ENCODE results near the gene OGFR.

DNA sequence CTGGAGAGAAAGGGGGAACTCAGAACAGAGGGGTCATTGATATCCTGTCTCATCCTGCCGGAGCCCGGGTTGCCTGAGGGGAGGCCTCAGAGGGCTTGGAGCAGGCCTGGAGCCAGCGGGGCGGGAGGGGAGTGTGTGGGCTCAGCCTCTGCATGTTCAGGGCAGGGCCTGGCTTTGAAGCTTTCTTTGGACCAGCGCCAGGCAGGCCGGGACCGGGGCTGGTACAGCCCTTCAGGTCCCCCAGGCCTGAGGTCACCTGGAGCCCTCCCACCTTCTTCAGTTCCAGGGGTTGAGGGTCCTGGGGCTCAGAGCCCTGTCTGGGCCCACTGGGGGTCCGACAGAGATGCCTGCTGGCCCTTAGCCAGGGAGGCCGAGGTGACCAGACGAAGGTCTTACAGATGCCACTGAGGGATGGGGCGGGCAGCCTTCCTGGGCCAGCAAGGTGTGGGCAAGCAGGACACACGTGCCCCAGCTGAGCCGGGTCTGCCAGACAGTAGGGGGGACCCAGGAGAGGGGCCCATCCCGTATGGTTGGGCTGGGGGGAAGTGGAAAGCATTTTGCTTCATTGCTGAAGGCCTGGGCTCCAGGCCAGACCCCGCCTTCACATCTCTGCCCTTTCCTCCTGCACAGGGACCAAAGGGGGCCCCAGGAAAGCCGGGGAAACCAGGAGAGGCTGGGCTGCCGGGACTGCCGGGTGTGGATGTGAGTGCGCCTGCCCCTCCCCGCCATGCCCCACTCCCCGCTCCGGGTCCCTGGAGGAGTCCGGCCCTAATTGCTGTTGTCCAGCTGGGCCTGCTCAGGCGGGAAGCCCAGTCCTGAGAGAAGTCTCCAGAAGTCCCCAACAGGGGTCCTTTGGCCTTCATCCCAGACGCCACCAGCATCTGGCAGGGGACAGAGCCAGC is 14.2 kb downstream of the OGFR start:
- TF ChIP-seq HDGF (IDR thresholded peaks at IDR 0.05; ENCODE audit: borderline replicate concordance) (no peak), SP1 (IDR thresholded peaks at IDR 0.05) (no peak), ARNT (IDR thresholded peaks at IDR 0.05) (no peak), ELF4 (IDR thresholded peaks at IDR 0.05) (no peak), FOXK2 (IDR thresholded peaks at IDR 0.05) (no peak), BHLHE40 (IDR thresholded peaks at IDR 0.05; ENCODE audit: borderline replicate concordance) (no peak), NFRKB (IDR thresholded peaks at IDR 0.05) (no peak)
- TF ChIP-seq, protein P1, sequence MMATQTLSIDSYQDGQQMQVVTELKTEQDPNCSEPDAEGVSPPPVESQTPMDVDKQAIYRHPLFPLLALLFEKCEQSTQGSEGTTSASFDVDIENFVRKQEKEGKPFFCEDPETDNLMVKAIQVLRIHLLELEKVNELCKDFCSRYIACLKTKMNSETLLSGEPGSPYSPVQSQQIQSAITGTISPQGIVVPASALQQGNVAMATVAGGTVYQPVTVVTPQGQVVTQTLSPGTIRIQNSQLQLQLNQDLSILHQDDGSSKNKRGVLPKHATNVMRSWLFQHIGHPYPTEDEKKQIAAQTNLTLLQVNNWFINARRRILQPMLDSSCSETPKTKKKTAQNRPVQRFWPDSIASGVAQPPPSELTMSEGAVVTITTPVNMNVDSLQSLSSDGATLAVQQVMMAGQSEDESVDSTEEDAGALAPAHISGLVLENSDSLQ (IDR thresholded peaks at IDR 0.05): no peak

Data from HEK293T (cell line).